Nephron progenitor cell (in vitro differentiated cells): Measurements from ENCODE around the gene SYK.

Source experiments
- DNase-seq: peaks from one replicate; pipeline ENCODE4 v3.0.0; 2021
- H3K27ac Mint-ChIP-seq: 2 replicates; pipeline ENCODE4 v1.8.0; 2021; ENCODE audit warnings: mild to moderate bottlenecking, moderate library complexity, mixed read lengths
- H3K27me3 Mint-ChIP-seq: 2 replicates; pipeline ENCODE4 v1.8.0; 2021; ENCODE audit warnings: mild to moderate bottlenecking, low read depth, mixed read lengths; ENCODE audit not compliant: poor library complexity
- H3K36me3 Mint-ChIP-seq: 2 replicates; pipeline ENCODE4 v1.8.0; 2021; ENCODE audit warnings: low read depth, mixed read lengths
- H3K4me1 Mint-ChIP-seq: 2 replicates; pipeline ENCODE4 v1.8.0; 2021; ENCODE audit warnings: mixed read lengths
- H3K4me3 Mint-ChIP-seq: 2 replicates; pipeline ENCODE4 v1.8.0; 2021; ENCODE audit warnings: mild to moderate bottlenecking, moderate library complexity, mixed read lengths
- H3K9me3 Mint-ChIP-seq: 2 replicates; pipeline ENCODE4 v1.8.0; 2021; ENCODE audit warnings: mild to moderate bottlenecking, moderate library complexity, mixed read lengths
- TF ChIP-seq, protein P1 (sequence below): fragments of 200-600 bp; sonication (generic); IDR thresholded peaks from 2 replicates; pipeline ENCODE4 v1.5.0; 2021; ENCODE audit warnings: antibody characterized with exemption

The SYK gene

DNA sequence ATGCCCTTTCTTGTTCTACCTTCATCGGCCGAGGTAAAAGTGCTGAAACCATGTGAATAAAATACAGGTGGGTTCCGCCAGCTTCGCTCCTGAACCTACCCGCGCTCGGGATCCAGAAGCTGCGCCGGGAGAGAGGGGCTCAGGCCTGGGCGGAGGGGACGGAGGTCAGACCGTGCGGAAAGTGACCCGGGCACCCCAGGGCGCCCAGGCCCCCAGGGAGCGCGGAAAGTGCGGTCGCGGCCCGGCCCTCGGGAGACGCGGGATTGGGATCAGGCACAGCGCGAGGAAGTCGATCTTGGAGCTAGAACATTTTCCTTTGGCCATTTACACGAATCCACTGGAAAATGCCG, 329 bp downstream of the SYK start:
- H3K4me3 Mint-ChIP-seq, result peak overlapping the region; percentile 81
- DNase-seq, result peak; percentile 23
- H3K4me1 Mint-ChIP-seq, result peaks cover 15% of the 10 kb centered on the region
- peaks cover 80% of the 10 kb centered on the region for H3K27me3 Mint-ChIP-seq
- H3K27ac Mint-ChIP-seq, result no peak overlapping the region
- peaks cover 4% of the 10 kb centered on the region for H3K9me3 Mint-ChIP-seq
- TF ChIP-seq, protein P1, sequence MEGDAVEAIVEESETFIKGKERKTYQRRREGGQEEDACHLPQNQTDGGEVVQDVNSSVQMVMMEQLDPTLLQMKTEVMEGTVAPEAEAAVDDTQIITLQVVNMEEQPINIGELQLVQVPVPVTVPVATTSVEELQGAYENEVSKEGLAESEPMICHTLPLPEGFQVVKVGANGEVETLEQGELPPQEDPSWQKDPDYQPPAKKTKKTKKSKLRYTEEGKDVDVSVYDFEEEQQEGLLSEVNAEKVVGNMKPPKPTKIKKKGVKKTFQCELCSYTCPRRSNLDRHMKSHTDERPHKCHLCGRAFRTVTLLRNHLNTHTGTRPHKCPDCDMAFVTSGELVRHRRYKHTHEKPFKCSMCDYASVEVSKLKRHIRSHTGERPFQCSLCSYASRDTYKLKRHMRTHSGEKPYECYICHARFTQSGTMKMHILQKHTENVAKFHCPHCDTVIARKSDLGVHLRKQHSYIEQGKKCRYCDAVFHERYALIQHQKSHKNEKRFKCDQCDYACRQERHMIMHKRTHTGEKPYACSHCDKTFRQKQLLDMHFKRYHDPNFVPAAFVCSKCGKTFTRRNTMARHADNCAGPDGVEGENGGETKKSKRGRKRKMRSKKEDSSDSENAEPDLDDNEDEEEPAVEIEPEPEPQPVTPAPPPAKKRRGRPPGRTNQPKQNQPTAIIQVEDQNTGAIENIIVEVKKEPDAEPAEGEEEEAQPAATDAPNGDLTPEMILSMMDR, result no peak
- no peaks in the 10 kb centered on the region for H3K36me3 Mint-ChIP-seq

DNA sequence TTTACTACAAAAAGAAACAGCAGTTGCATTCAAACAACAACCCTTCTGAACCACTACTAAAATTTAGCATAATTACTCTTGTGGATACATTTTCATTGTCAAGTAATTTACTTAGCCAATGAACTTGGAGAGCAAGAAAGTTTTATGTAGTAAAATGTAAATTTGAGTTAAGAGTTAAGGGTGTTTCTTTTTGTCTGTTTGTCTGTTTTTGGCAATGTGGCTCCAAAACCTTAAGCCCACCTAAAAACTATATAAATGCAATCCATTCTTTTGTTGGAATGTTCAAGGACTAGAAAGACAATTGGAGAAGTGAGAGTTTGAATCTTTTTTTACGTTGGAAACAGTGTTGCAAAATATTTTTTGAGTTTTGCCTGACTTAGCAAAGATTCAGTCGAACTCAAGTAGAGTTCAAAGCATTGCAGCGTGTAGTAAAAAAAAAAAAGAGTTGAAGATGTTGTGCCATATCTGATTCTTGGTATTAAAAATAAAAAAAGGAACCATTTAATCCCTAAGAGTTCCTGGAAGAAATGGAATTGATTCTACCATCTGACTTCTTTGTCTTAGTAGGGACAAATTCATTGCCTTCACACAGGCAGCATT, 867 bp downstream of the SYK start:
- Mint-ChIP-seq H3K27ac (no peak overlapping the region), H3K36me3 (no peaks in the 10 kb centered on the region), H3K4me3 (peak overlapping the region; percentile 81), H3K4me1 (peaks cover 15% of the 10 kb centered on the region), H3K27me3 (peaks cover 80% of the 10 kb centered on the region), H3K9me3 (peaks cover 4% of the 10 kb centered on the region)
- TF ChIP-seq, protein P1, result no peak
- no peak for DNase-seq

DNA sequence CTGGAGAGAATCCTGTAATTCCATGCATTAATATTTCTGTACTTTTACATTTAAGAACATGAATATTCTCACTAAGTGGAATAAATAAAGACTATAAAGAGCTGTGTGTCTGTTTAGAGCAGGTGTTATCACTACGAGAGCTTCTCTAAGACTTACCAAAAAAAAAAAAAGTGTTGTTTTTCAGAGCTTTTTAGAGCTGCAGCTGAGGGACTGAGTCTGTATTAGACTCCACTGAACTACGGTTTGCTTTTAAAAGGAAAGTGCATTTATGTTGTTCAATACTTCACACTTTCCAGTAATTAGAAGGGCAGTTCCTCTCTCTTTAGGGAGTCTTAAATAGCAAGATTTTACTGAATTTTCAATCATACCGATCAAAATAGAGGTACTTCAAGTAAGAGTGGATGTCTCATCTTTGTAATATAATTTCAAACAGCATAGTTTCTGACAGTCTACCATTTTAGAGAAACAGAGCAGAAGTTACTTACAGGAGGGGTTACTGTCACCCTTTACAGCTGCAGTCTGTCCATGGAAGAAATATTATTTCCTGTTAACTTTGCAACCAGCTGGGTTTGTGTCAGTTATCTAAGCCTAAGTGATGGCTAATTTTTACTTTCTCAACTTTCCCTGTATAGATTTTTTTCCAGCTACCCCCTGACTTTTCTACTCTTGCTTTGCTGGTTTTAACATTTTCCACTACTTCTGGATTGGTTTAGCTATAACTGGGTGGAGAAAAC, 2.4 kb downstream of the SYK start:
- H3K4me1 Mint-ChIP-seq, result peaks cover 29% of the 10 kb centered on the region
- TF ChIP-seq, protein P1, result no peak
- H3K9me3 Mint-ChIP-seq, result peaks cover 4% of the 10 kb centered on the region
- DNase-seq, result no peak
- H3K36me3 Mint-ChIP-seq, result no peaks in the 10 kb centered on the region
- H3K27ac Mint-ChIP-seq, result no peak overlapping the region
- H3K27me3 Mint-ChIP-seq, result peaks cover 68% of the 10 kb centered on the region
- H3K4me3 Mint-ChIP-seq, result no peak overlapping the region

DNA sequence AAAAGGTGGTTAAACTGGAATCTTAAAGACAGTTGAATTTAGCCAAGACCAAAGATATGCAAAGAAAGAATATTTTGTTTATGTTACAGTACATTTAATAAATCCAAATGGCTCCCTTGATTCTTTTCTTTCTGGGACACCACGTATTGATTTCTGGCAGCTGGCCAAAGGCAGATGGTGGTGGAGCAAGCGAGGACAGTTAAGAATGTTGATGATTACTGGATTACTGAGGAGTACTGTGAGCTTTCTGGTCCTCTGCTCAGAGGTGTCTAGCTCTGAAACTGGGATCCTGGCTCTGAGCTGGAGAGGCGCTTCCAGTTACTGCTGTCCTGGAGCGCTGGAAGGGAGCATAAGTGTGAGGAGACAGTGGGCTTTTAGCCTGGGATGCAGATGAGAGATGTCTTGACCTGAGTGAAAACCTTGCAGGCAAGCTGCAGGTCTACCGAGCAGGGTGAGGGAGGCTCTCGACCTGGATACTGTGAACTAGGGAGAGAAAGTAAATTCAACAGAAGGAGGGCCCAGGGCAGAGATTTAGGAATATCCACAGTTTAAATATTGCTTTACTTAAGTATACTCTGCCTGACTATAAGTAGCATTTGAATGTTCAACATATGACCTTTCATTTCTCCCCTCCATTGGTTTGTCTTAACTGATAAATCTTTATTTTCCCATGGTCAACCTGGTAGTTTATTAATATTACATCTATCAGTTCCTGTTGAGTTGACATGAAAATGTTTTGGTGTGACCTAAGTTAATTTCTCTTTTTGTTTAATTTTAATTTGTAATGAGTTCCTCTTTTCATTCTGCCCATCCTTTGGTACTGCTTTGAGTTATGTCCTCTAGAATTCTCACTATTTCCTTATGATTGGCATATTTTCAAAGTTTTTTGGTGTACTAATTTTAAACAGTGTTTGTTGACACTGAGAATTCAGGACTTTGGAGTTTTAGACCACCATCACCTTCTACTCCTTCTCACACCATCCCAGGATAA, 3.7 kb downstream of the SYK start:
- peaks cover 34% of the 10 kb centered on the region for H3K4me1 Mint-ChIP-seq
- peaks cover 59% of the 10 kb centered on the region for H3K27me3 Mint-ChIP-seq
- H3K9me3 Mint-ChIP-seq, result peaks cover 4% of the 10 kb centered on the region
- no peaks in the 10 kb centered on the region for H3K36me3 Mint-ChIP-seq
- no peak for DNase-seq
- no peak overlapping the region for H3K27ac Mint-ChIP-seq
- H3K4me3 Mint-ChIP-seq, result no peak overlapping the region
- TF ChIP-seq, protein P1, result no peak

DNA sequence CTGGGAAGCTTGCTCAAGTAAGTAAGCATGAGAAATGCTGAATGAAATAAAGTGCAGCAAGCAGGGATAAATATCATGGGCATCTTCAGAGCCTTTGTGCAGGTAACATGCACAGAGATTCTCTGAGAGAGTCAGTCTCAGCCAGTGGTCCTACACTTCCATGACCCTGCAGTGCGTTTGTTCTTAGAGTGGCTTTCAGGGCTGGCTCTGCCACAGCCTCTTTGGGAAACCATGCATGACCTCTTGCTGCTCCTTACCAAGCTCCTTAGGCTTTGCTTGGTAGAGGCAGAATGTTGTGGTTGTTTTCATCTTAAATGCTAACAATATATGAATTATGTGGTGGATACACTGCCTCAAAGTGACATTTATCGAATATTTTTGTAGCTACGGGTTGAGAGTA, 5.4 kb downstream of the SYK start:
- Mint-ChIP-seq H3K27me3 (peaks cover 43% of the 10 kb centered on the region), H3K36me3 (no peaks in the 10 kb centered on the region), H3K27ac (no peak overlapping the region), H3K4me1 (peaks cover 39% of the 10 kb centered on the region), H3K9me3 (peaks cover 9% of the 10 kb centered on the region), H3K4me3 (no peak overlapping the region)
- TF ChIP-seq, protein P1, result no peak
- no peak for DNase-seq
